Effector CD8-positive, alpha-beta T cell (primary cell): ENCODE measurements around the gene C22orf31.
A peak's percentile ranks its signal among the peaks of the same experiment; 100 is the strongest.
"Not testable (repeated sequence)": the region's sequence is repeated elsewhere in the genome, so short reads cannot be mapped to it uniquely, and the experiment has no call there.

ENCODE experiments used
- DNase-seq: peaks from one replicate; lab custom pipeline; 2025; lab: John Stamatoyannopoulos, UW

The C22orf31 gene

GRCh38 chr22:29055192-29055830, 6.3 kb downstream of the C22orf31 start:
- DNase-seq: no peak

- no peak for DNase-seq
Measured at GRCh38 chr22:29054251-29054767, 7.3 kb downstream of the C22orf31 start.

GRCh38 chr22:29053048-29053702, 8.5 kb downstream of the C22orf31 start:
- DNase-seq: no peak

DNA sequence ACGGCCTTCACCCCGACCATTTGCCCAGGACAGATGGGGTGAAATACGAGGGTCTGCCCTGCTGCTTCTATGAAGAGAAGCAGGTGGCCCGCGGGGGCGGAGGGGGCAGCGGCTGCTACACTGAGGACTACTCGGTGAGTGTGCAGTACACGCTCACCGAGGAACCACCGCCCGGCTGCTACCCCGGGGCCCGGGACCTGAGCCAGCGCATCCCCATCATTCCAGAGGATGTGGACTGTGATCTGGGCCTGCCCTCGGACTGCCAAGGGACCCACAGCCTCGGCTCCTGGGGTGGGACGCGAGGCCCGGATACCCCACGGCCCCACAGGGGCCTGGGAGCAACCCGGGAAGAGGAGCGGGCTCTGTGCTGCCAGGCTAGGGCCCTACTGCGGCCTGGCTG, 11.2 kb downstream of the C22orf31 start:
- DNase-seq: no peak

- no peak for DNase-seq
Measured at GRCh38 chr22:29049655-29050263, 11.9 kb downstream of the C22orf31 start.

- no peak for DNase-seq
Measured at GRCh38 chr22:29048822-29049654, 12.6 kb downstream of the C22orf31 start.

DNA sequence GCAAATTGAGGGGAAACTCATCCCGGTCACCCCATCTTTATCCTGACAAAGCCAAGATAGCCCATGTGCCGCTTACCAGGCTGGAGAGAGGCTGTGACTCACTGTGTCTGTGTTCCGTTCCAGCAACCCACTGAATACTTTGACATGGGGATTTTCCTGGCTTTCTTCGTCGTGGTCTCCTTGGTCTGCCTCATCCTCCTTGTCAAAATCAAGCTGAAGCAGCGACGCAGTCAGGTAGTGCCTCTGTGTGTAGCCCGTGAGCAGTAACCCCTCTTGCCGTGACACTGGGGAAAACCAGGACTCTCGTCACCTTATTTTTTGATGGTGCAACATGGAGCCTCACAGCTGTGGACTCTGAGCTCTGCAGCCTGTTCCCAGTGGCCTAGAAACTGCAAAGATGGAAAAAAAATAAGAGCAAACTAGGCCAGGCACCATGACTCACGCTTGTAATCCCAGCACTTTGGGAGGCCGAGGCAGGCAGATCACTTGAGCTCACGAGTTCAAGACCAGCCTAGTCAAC, 16.9 kb downstream of the C22orf31 start:
- DNase-seq: no peak

GRCh38 chr22:29043906-29044575, 17.6 kb downstream of the C22orf31 start:
- DNase-seq: no peak

- no peak for DNase-seq
Measured at GRCh38 chr22:29041408-29041807, 20.2 kb downstream of the C22orf31 start.

DNA sequence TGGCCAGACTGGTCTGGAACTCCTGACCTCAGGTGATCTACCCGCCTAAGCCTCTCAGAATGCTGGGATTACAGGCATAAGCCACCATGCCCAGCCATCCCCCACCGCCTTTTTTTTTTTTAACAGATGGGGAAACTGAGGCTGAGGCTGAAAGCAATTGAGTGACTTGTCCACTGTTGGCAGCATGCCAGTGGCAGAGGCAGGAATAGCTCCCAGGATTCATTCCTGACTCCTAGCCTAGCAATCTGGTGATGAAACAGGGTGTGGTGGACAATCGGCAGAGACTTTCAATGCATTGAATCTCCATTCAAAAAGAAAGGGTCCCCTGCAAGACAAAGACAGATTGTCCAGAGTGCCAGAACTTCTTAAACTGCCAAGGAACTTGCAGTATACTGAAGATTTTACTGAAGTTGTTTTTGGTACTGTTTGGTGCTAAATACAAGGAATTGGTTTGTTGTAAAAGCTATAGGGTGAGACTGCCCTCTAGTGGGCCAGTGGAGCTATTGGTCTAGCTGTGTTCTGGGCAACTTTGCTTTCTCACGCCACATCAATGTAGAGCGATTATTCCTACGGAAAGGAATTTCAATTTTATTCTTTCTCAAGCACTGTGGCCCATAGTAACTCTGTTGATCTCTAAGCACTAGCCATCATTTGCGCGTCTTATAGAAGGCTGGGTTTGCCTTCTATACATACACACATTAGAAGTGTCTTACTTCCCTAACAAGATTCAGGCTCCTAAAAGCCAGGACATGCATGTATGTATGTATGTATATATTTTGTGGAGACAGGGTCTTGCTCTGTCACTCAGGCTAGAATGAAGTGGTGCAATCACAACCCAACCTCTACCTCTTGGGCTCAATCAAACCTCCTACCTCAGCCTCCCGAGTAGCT, 21.0 kb downstream of the C22orf31 start:
- peak; percentile 28 for DNase-seq

- DNase-seq: not testable (repeated sequence)
Measured at GRCh38 chr22:29039684-29040083, 21.9 kb downstream of the C22orf31 start.

DNA sequence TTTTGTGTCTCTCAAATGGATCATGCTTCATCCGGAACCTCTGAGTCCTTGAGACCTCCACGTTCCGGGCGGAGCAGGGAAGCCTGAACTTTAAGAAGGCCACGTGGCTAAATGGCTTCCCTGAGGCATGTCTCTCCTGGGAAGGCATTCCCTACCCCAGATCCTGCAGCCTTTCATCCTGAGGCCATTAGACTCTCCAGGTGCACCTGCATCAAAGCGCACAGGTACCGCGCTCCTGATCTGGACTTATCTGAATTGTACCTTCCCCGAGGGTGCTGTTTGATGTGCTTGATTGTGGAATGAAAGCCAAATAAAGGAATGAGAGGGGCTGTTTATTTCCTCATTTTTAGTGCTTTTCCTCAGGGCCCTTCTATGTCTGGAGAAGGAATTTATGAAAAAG, 22.5 kb downstream of the C22orf31 start:
- DNase-seq: no peak

DNA sequence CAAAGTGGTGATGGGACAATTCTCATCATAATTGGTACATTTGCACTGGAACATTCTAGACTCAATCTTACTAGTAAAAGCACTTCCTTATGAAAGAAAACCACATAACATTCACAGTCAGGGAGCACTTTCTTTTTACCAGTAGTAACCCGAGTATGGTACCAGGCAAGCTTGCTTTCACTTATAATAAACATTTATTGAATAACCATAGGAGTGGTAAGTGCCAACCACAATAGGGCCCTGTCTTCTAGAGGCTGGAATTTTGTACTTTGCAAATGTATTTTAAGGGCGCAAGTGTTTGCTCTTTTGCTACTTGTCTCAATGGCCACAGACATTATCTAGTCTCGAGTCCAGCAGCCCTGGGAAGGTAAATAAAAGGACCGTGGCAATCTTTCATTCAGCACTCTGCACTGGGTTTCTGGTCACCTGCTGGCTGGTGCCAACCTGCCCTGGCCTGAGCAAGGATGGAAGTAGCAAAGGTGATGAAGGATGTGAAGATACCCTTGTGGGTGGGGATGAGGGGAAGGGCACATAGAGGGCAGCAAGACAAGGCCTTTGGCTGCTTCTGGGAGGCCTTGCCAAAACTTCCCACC, 24.2 kb downstream of the C22orf31 start:
- no peak for DNase-seq

- DNase-seq: no peak
Measured at GRCh38 chr22:29032584-29032983, 29.0 kb downstream of the C22orf31 start.

- DNase-seq: no peak
Measured at GRCh38 chr22:29032014-29032475, 29.6 kb downstream of the C22orf31 start.

DNA sequence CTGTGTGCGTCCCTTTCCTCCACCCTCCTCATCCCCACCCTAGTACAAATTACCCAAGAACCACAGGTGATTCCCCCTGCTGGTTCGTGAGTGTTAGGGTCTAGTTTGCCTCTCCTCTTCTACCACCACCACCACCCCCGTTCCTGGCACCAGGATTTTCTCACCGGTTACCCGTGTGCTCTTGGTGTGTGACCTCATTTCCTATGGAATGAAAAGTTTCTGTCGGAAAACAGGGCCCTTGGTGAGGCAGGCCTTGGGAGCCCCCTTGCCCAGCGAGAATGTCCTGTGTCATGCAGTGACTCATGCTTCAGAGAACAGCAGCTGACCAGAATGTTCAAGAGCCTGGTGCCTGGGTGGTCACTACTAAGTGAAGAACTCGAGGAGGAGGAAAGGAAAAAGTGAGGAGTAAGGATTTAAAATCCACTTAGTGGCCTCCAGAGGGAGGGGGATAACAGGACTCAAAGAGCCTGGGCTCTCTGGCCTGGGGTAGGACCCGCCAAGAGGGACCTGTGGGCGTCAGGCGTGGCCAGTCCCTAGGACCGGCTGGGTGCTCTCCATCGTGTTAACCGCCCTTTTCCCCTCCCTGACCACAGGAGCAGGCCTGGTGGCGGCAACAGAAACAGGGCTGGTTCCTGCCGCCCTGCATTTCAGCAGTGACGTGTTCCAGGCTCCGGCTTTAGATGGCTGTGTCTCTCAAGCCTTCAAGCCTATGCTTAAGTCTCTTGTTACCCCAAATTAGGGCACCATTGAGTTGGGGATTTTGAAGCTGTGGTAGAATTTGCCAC, 30.2 kb downstream of the C22orf31 start:
- no peak for DNase-seq

GRCh38 chr22:29030618-29031226, 30.9 kb downstream of the C22orf31 start:
- no peak for DNase-seq

GRCh38 chr22:29030016-29030617, 31.5 kb downstream of the C22orf31 start:
- no peak for DNase-seq
